Measurements from ENCODE around the gene BCL11A. TPM values are rescaled to one million over a fixed set of nuclear protein-coding genes. Genes with fewer than 3 reads are reported as not detected.

The BCL11A gene
- polyA plus RNA-seq, 1 donor from 2014 or later: 44.0 TPM

GRCh38 chr2:60538101-60538500 lies 15.4 kb downstream of the BCL11A start:
- no peak for TF ChIP-seq REST (IDR thresholded peaks at IDR 0.05; ENCODE audit: borderline replicate concordance)
- no peak for TF ChIP-seq EP300 (conservative IDR thresholded peaks at IDR 0.05; ENCODE audit: poor library complexity, severe bottlenecking)
- TF ChIP-seq RAD21 (conservative IDR thresholded peaks at IDR 0.05): no peak
- TF ChIP-seq SMC3 (conservative IDR thresholded peaks at IDR 0.05; ENCODE audit: poor library complexity): no peak
- no peak for TF ChIP-seq POLR2AphosphoS5 (IDR thresholded peaks at IDR 0.05)
- TF ChIP-seq EZH2 (IDR thresholded peaks at IDR 0.05; ENCODE audit: borderline replicate concordance, insufficient read depth, low read length, poor library complexity, severe bottlenecking): no peak
- no peak for TF ChIP-seq CTCF (IDR thresholded peaks at IDR 0.05; ENCODE audit: poor library complexity, severe bottlenecking)
- no peak for TF ChIP-seq MXI1 (conservative IDR thresholded peaks at IDR 0.05; ENCODE audit: poor library complexity, severe bottlenecking)
- TF ChIP-seq TAF1 (IDR thresholded peaks at IDR 0.05; ENCODE audit: low read depth): no peak
- Histone ChIP-seq H3K4me3 (ENCODE audit: low read length) (peak overlapping the region; percentile 33), H3K9me3 (ENCODE audit: low read length) (no peaks in the 10 kb centered on the region), H2AFZ (ENCODE audit: low read depth, low read length) (no peak overlapping the region), H3K36me3 (ENCODE audit: insufficient read depth, low read length) (no peaks in the 10 kb centered on the region), H3F3A (ENCODE audit: insufficient read depth, low read length, poor library complexity, severe bottlenecking) (peaks cover 4% of the 10 kb centered on the region), H3K4me2 (ENCODE audit: low read length) (no peak overlapping the region), H3K27me3 (ENCODE audit: insufficient read depth, low read depth, low read length) (no peaks in the 10 kb centered on the region), H3K9ac (ENCODE audit: low read length) (no peak overlapping the region), H4K20me1 (ENCODE audit: insufficient read depth) (no peaks in the 10 kb centered on the region), H3K27ac (ENCODE audit: low read length) (peak overlapping the region; percentile 44), H3K79me2 (replicated peaks; ENCODE audit: insufficient read depth, low read length) (peaks cover 99% of the 10 kb centered on the region), H3K9me2 (ENCODE audit: insufficient read depth, low read length) (no peaks in the 10 kb centered on the region)

DNA sequence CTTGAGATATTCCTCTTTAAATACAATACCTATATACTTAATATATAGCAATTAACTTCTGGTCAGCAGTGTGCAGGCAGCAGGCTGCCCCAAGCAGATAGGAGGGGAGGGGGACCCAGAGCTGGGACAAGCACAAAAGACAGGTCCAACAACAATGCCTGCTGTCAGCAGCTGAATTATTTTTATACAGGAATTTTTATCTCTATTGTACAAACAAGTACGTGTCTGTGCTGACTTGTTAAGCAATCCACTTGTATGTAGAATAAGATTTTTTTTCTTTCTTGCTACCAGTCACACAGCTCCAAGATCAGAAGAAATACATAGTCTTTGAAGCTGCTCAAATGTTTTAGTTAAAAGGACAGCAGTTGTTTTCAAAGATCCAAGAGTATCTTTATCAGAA lies 16.7 kb downstream of the BCL11A start:
- H3K9me3 ChIP-seq (ENCODE audit: low read length): no peaks in the 10 kb centered on the region
- H3K27ac ChIP-seq (ENCODE audit: low read length): peak overlapping the region; percentile 15
- H3K9ac ChIP-seq (ENCODE audit: low read length): peak overlapping the region; percentile 9
- peaks cover 4% of the 10 kb centered on the region for H3F3A ChIP-seq (ENCODE audit: insufficient read depth, low read length, poor library complexity, severe bottlenecking)
- H2AFZ ChIP-seq (ENCODE audit: low read depth, low read length): no peak overlapping the region
- peak; percentile 2 for TF ChIP-seq RAD21 (conservative IDR thresholded peaks at IDR 0.05)
- no peak for TF ChIP-seq MXI1 (conservative IDR thresholded peaks at IDR 0.05; ENCODE audit: poor library complexity, severe bottlenecking)
- H3K79me2 ChIP-seq (replicated peaks; ENCODE audit: insufficient read depth, low read length): peaks cover 100% of the 10 kb centered on the region
- no peaks in the 10 kb centered on the region for H3K27me3 ChIP-seq (ENCODE audit: insufficient read depth, low read depth, low read length)
- H3K4me3 ChIP-seq (ENCODE audit: low read length): peak overlapping the region; percentile 7
- no peaks in the 10 kb centered on the region for H4K20me1 ChIP-seq (ENCODE audit: insufficient read depth)
- H3K36me3 ChIP-seq (ENCODE audit: insufficient read depth, low read length): no peaks in the 10 kb centered on the region
- no peaks in the 10 kb centered on the region for H3K9me2 ChIP-seq (ENCODE audit: insufficient read depth, low read length)
- peak overlapping the region; percentile 26 for H3K4me2 ChIP-seq (ENCODE audit: low read length)
